Ovary (tissue), 9 donors: ENCODE data around the gene STX18. TPM values are rescaled to one million over a fixed set of nuclear protein-coding genes. Genes with fewer than 3 reads are reported as not detected.
A peak's percentile ranks its signal among the peaks of the same experiment; 100 is the strongest.

Source experiments
- DNase-seq, 5 donors: peaks; one replicate each; pipeline ENCODE4 v3.0.0-alpha.2; 2019 to 2020
- H3K27ac ChIP-seq, 2 donors: fragments of 200-600 bp; one replicate each; pipeline versions ENCODE4 v1.5.1 to v1.8.0; 2019 to 2022
- H3K27me3 ChIP-seq: fragments of 200-600 bp; one replicate; pipeline ENCODE4 v1.8.0; 2022
- H3K36me3 ChIP-seq: fragments of 200-600 bp; sonication (generic); one replicate; pipeline ENCODE4 v1.5.1; 2019
- H3K4me1 ChIP-seq: one replicate; pipeline ENCODE4 v1.8.1; 2013; ENCODE audit warnings: mild to moderate bottlenecking, moderate library complexity; ENCODE audit not compliant: insufficient read depth
- H3K4me3 ChIP-seq: fragments of 200-600 bp; sonication (generic); one replicate; pipeline ENCODE4 v1.5.1; 2017
- H3K9me3 ChIP-seq, 2 donors: fragments of 200-600 bp in 1 of 2; sonication (generic) in 1 of 2; one replicate each; pipeline versions ENCODE4 v1.5.1 to v1.8.1; 2013 to 2019; ENCODE audit warnings: mild to moderate bottlenecking in 1 of 2, moderate library complexity in 1 of 2
- CTCF ChIP-seq, 3 donors: fragments of 450-650 bp in 2 of 3; fragments of 200-600 bp in 1 of 3; IDR thresholded peaks; one replicate each; pipeline versions ENCODE4 v1.5.1 to v1.8.0; 2016 to 2022; ENCODE audit warnings: antibody characterized with exemption in 3 of 3, mild to moderate bottlenecking in 1 of 3
- EP300 ChIP-seq: sonication (generic); formaldehyde crosslinking; IDR thresholded peaks from one replicate; pipeline ENCODE4 v1.6.1; 2017; ENCODE audit warnings: antibody characterized with exemption
- POLR2A ChIP-seq: fragments of 450-650 bp; IDR thresholded peaks from one replicate; pipeline ENCODE4 v1.6.1; 2017; ENCODE audit warnings: antibody characterized with exemption, mild to moderate bottlenecking, moderate library complexity
- WGBS, 3 donors: extraction: QIAGEN DNeasy Blood & Tissue Kit in 1 of 3; methylation state at CpG; one replicate each; pipeline versions ENCODE4 v1.1.5 to v1.1.7; 2013 to 2017; 5-methylcytosine and 5-hydroxymethylcytosine counted together
- intact Hi-C, 4 donors: fragments of 100-400 bp; cut with DNase I; formaldehyde crosslinking; loops; one replicate each; pipeline versions ENCODE4 v1.11.0 to v1.15.1; 2022 to 2023
- polyA plus RNA-seq, 2 donors: library from polyadenylated mRNA; stranded (reverse); fragments of 200-250 nt in 1 of 2; fragments of 350-450 nt in 1 of 2; fragmentation: Illumina TruSeq in 1 of 2; extraction: RNeasy Lipid Tissue Mini Kit (QIAGEN cat#74804) in 1 of 2; gene quantifications; one replicate each; pipeline ENCODE4 v1.2.3, GENCODE V29; 2013 to 2014
- total RNA-seq, 7 donors: library from RNA; depleted of rRNA in 2 of 7; stranded (reverse); fragments of >200 nt in 2 of 7; fragmentation: NEBNext Ultra II Directional in 3 of 7; extraction: Animal tissue kit (Norgen Biotek cat#: 25700) in 3 of 7; gene quantifications; one replicate each; pipeline versions ENCODE4 v1.1.0 to v1.2.4, GENCODE V29; 2016 to 2023
- donor health status: DM: no; HTN: no; CAD: no; lungs with moderate emphysema.
- donor health status: DM: no; HTN: no; CAD: no.
- donor health status: Bipolar disorder and iron deficiency.
- donor health status: DM: yes; HTN: yes; CAD: no.
- donor health status: DM: no; HTN: no; CAD: no.
- donor health status: DM: yes; HTN: yes; CAD: no.

The STX18 gene
- total and polyA plus RNA-seq, 9 donors, result 18.1 to 61.4 (median 31.9) TPM

GRCh38 chr4:4386736-4387392, 155.0 kb downstream of the STX18 start, which contains the start of gene NSG1:
NSG1 (plus strand) TSS chr4:4387102; CDS start chr4:4387630, 528 bp downstream.
- H3K27ac ChIP-seq, result no peak within 1 kb of the TSS
- H3K36me3 ChIP-seq, result no peaks in the 10 kb centered on the region
- 0 to 1% (median 0%) methylated on average over 20 to 87 of the region's 87 CpGs for WGBS, 3 donors
- TF ChIP-seq POLR2A, result no peak
- TF ChIP-seq EP300, result no peak
- TF ChIP-seq CTCF (IDR thresholded peaks at IDR 0.05), result no peak
- H3K4me1 ChIP-seq, result peaks cover 5% of the 10 kb centered on the region
- peak; percentile 42 to 76 (median 62) for DNase-seq
- peak within 1 kb of the TSS; percentile 49 for H3K4me3 ChIP-seq
- H3K9me3 ChIP-seq, result no peaks in the 10 kb centered on the region
- intact Hi-C loops, result loop anchor here in 1 of 4 donors (5.0 kb wide), 1 partner anchor 45 kb away; no protein-coding TSS in a partner anchor
- no peaks in the 10 kb centered on the region for H3K27me3 ChIP-seq

- Histone ChIP-seq H3K27me3 (no peaks in the 10 kb centered on the region), H3K36me3 (no peaks in the 10 kb centered on the region), H3K4me1 (peaks cover 5% of the 10 kb centered on the region), H3K27ac (no peak overlapping the region), H3K9me3 (no peaks in the 10 kb centered on the region), H3K4me3 (peak overlapping the region; percentile 49)
- TF ChIP-seq EP300 (no peak), POLR2A (no peak), CTCF (IDR thresholded peaks at IDR 0.05) (no peak)
- WGBS, 3 donors, result 0 to 1% (median 1%) methylated on average over 36 of the region's 36 CpGs
- peak in 3 of 5 donors; percentile 49 to 69 (median 62) for DNase-seq
- intact Hi-C loops, result loop anchor here in 1 of 4 donors (5.0 kb wide), 1 partner anchor 44 kb away; no protein-coding TSS in a partner anchor
These were observed 155.5 kb downstream of the STX18 start for GRCh38 chr4:4386296-4386735.

GRCh38 chr4:4385729-4386295, 156.0 kb downstream of the STX18 start:
- Histone ChIP-seq H3K9me3 (no peaks in the 10 kb centered on the region), H3K36me3 (no peaks in the 10 kb centered on the region), H3K4me1 (peaks cover 5% of the 10 kb centered on the region), H3K27ac (no peak overlapping the region), H3K27me3 (no peaks in the 10 kb centered on the region), H3K4me3 (peak overlapping the region; percentile 49)
- TF ChIP-seq POLR2A (no peak), CTCF (IDR thresholded peaks at IDR 0.05) (no peak), EP300 (no peak)
- 1 to 2% (median 1%) methylated on average over 25 to 38 of the region's 38 CpGs for WGBS, 3 donors
- no peak for DNase-seq
- intact Hi-C loops, result loop anchor here in 1 of 4 donors (5.0 kb wide), 1 partner anchor 44 kb away; no protein-coding TSS in a partner anchor

- H3K4me3 ChIP-seq, result no peak overlapping the region
- H3K36me3 ChIP-seq, result no peaks in the 10 kb centered on the region
- peaks cover 5% of the 10 kb centered on the region for H3K4me1 ChIP-seq
- TF ChIP-seq POLR2A, result no peak
- no peak for TF ChIP-seq CTCF (IDR thresholded peaks at IDR 0.05)
- TF ChIP-seq EP300, result no peak
- H3K27me3 ChIP-seq, result no peaks in the 10 kb centered on the region
- intact Hi-C loops, result loop anchor here in 1 of 4 donors (5.0 kb wide), 1 partner anchor 43 kb away; no protein-coding TSS in a partner anchor
- 57 to 82% (median 69%) methylated on average over 5 of the region's 5 CpGs for WGBS, 3 donors
- no peak overlapping the region for H3K27ac ChIP-seq
- H3K9me3 ChIP-seq, result no peaks in the 10 kb centered on the region
- no peak for DNase-seq
These were observed 157.0 kb downstream of the STX18 start for GRCh38 chr4:4384837-4385236.
